ENCODE measurements around the gene BIRC7. TPM values are rescaled to one million over a fixed set of nuclear protein-coding genes. Genes with fewer than 3 reads are reported as not detected.
"Not testable (repeated sequence)": the region's sequence is repeated elsewhere in the genome, so short reads cannot be mapped to it uniquely, and the experiment has no call there.

The BIRC7 gene
- total RNA-seq, 1 donor from 2014 or later = not detected

DNA sequence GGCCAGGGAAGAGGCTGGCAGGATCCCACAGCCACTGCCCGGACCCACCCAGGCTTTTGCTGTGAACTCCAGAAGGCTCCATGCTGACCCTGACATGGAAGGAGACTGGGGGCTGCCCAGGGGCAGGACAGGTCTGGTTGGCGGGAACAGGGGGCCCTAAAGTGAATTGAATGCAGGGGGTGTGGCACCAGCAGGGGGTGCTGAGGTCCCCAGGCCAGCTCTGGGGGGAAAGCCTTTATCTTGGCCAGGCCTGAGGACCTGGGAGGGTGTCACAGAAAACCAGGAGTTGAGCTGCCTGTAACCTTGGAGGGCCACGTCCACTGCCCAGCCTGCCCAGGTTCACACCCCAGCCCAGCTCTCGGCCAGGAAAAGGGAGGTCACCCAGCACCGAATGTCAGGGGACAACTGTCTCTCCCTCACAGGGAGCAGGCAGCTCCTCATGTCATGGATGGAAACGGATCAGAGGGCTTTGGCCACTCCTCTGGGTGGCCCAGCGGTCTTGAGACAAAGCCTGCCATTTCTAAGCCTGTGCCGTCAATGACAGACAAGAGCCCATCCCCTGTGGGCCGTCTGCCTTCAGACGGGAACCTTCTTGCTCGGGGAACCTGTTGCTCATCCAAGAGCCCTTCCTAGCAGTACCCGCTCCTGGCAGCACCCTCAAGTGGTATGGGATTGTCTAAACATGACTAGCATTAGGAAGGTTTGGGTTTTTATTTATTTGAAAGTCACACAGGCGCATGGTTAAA lies 16.8 kb upstream of the BIRC7 start:
- intact Hi-C loops (cut with micrococcal nuclease) = no loop called here
- DNase-seq (no peak), ATAC-seq (ENCODE audit: low read depth) (no peak)
- H3K4me3 Mint-ChIP-seq = no peak overlapping the region
- TF ChIP-seq, protein P1, sequence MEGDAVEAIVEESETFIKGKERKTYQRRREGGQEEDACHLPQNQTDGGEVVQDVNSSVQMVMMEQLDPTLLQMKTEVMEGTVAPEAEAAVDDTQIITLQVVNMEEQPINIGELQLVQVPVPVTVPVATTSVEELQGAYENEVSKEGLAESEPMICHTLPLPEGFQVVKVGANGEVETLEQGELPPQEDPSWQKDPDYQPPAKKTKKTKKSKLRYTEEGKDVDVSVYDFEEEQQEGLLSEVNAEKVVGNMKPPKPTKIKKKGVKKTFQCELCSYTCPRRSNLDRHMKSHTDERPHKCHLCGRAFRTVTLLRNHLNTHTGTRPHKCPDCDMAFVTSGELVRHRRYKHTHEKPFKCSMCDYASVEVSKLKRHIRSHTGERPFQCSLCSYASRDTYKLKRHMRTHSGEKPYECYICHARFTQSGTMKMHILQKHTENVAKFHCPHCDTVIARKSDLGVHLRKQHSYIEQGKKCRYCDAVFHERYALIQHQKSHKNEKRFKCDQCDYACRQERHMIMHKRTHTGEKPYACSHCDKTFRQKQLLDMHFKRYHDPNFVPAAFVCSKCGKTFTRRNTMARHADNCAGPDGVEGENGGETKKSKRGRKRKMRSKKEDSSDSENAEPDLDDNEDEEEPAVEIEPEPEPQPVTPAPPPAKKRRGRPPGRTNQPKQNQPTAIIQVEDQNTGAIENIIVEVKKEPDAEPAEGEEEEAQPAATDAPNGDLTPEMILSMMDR (IDR thresholded peaks at IDR 0.05) = no peak
- peaks cover 15% of the 10 kb centered on the region for H3K36me3 Mint-ChIP-seq (ENCODE audit: low read depth)
- peaks cover 6% of the 10 kb centered on the region for H3K27me3 Mint-ChIP-seq
- CTCF ChIA-PET = no interaction called here
- POLR2A ChIA-PET = no interaction called here
- H3K9me3 Mint-ChIP-seq = no peaks in the 10 kb centered on the region
- H3K4me1 Mint-ChIP-seq = peaks cover 21% of the 10 kb centered on the region
- H3K27ac Mint-ChIP-seq = no peak overlapping the region

DNA sequence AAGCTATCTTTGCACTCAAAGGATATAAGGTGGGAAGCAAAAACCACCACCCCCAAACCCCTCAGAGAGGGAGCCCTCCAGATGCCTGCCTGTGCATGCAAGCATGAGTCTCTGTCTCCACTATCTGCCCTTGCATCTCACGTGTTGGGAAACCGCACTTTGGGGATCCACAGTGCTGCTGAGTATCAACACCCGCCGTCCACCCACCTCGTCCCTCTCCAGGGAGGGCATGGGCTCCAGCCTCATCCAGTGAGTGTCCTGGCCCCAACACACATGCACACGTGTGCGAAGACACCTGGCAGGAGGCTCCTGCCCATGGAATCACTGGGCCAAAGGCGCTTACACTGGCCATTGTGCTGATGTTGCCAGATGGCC lies 16.3 kb upstream of the BIRC7 start:
- no peak overlapping the region for H3K4me3 Mint-ChIP-seq
- intact Hi-C loops (cut with micrococcal nuclease) = no loop called here
- peaks cover 6% of the 10 kb centered on the region for H3K27me3 Mint-ChIP-seq
- H3K27ac Mint-ChIP-seq = no peak overlapping the region
- peaks cover 15% of the 10 kb centered on the region for H3K4me1 Mint-ChIP-seq
- DNase-seq = no peak
- peaks cover 9% of the 10 kb centered on the region for H3K36me3 Mint-ChIP-seq (ENCODE audit: low read depth)
- no peak for ATAC-seq (ENCODE audit: low read depth)
- CTCF ChIA-PET = no interaction called here
- TF ChIP-seq, protein P1 (IDR thresholded peaks at IDR 0.05) = no peak
- H3K9me3 Mint-ChIP-seq = no peaks in the 10 kb centered on the region
- POLR2A ChIA-PET = no interaction called here

DNA sequence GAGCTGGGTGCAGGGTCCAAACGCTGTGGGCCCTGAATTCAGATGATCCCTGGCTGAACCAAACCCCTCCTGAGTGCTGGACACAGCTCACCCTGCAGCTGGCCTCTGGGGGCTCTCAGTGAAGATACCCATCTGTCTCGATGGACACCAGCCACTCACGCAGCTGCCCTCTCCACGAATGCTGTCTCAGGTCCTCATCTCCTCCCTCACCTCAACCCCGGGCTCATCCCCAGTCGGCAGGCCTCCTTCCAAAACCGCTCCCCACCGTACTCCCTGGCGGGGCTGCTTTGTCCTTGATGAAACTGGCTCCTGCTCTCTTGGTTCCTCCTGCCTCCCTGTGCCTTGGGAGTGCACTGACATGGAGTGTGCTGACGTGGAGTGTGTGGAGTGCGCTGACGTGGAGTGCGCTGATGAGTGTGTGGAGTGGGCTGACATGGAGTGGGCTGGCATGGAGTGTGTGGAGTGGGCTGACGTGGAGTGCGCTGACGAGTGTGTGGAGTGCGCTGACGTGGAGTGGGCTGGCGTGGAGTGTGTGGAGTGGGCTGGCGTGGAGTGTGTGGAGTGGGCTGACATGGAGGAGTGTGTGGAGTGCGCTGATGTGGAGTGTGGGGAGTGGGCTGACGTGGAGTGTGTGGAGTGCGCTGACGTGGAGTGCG lies 15.7 kb upstream of the BIRC7 start:
- TF ChIP-seq, protein P1 (IDR thresholded peaks at IDR 0.05) = no peak
- CTCF ChIA-PET = no interaction called here
- intact Hi-C loops (cut with micrococcal nuclease) = loop anchor here (5.0 kb wide), 1 partner anchor 752 kb away; no protein-coding TSS in a partner anchor
- no peaks in the 10 kb centered on the region for H3K9me3 Mint-ChIP-seq
- H3K4me1 Mint-ChIP-seq = peaks cover 10% of the 10 kb centered on the region
- H3K36me3 Mint-ChIP-seq (ENCODE audit: low read depth) = peaks cover 4% of the 10 kb centered on the region
- DNase-seq (no peak), ATAC-seq (ENCODE audit: low read depth) (no peak)
- H3K27me3 Mint-ChIP-seq = peaks cover 6% of the 10 kb centered on the region
- H3K27ac Mint-ChIP-seq = no peak overlapping the region
- no peak overlapping the region for H3K4me3 Mint-ChIP-seq
- POLR2A ChIA-PET = no interaction called here

DNA sequence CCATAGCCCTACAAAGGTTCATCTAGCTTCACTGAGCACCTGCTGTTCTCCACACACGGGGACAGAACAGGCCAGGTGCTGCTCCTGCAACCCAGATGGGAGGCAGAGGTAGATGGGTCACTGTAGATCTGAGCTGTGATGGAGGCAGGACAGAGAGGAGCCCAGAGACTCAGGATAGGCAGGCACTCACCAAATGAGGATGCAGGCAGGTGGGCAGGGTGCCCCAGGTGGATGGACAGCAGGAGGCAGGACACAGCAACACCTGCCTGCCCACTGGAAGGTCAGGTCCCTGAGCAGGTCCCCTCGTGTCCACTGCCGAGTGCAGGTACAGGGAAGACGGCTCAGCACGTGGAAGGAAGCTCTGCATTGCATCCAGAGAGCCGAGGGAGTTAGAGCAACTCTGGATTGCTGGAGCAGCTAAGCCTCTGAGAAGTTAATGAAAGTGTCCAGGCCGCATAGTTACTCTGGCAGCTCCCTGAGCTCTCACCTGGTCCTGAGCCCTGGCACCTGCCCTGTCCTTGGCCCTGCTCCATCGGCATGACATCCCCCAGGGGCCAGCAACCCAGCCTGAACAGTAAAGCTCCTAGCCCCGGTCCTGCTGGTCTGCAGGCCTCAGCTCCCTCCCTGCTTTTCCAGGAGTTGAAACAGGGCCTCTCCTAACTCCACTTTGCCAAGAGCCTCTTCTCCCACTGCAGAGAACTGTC lies 14.9 kb upstream of the BIRC7 start:
- intact Hi-C loops (cut with micrococcal nuclease) = loop anchor here (5.0 kb wide), 1 partner anchor 751 kb away; no protein-coding TSS in a partner anchor
- H3K36me3 Mint-ChIP-seq (ENCODE audit: low read depth) = no peaks in the 10 kb centered on the region
- H3K27ac Mint-ChIP-seq = no peak overlapping the region
- no peak for ATAC-seq (ENCODE audit: low read depth)
- peaks cover 6% of the 10 kb centered on the region for H3K27me3 Mint-ChIP-seq
- H3K4me3 Mint-ChIP-seq = no peak overlapping the region
- H3K4me1 Mint-ChIP-seq = peaks cover 6% of the 10 kb centered on the region
- no peak for DNase-seq
- ChIA-PET POLR2A (no interaction called here), CTCF (no interaction called here)
- TF ChIP-seq, protein P1 (IDR thresholded peaks at IDR 0.05) = no peak
- H3K9me3 Mint-ChIP-seq = no peaks in the 10 kb centered on the region

DNA sequence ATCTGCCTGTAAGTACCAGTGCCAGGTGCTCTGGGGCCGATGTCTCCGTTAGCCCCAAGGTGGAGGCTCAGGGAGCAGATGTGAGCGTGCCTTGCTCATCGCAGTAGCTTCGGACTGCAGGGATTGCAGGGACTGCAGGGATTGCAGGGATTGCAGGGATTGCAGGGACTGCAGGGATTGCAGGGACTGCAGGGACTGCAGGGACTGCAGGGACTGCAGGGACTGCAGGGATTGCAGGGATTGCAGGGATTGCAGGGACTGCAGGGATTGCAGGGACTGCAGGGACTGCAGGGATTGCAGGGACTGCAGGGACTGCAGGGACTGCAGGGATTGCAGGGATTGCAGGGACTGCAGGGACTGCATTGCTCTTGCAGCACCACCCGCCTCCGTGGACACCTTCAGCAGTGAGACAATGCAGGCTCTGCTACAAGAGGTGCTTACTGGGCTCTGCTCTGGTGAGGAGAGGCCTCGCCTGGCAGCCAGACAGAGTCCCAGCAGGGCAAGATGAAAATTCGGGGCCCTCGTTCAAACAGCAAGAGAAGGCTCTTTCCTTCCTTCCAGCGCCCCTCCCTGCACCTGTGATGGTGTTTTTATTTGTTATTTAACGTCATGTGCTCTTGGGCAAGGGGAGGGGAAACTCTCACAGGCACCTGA lies 14.2 kb upstream of the BIRC7 start:
- POLR2A ChIA-PET; H3K36me3 Mint-ChIP-seq (ENCODE audit: low read depth); H3K9me3 Mint-ChIP-seq; ATAC-seq (ENCODE audit: low read depth); DNase-seq; H3K4me1 Mint-ChIP-seq; H3K4me3 Mint-ChIP-seq; H3K27ac Mint-ChIP-seq; H3K27me3 Mint-ChIP-seq; CTCF ChIA-PET: not testable (repeated sequence)
- intact Hi-C loops (cut with micrococcal nuclease) = loop anchor here (5.0 kb wide), 1 partner anchor 751 kb away; no protein-coding TSS in a partner anchor

Measured in activated B cell treated with CpG ODN at 0.5 μM for 24 hours (primary cell).